B cell (primary cell): ENCODE data around the gene HS6ST2. TPM values are rescaled to one million over a fixed set of nuclear protein-coding genes. Genes with fewer than 3 reads are reported as not detected.

ENCODE experiments used
- ATAC-seq: fragments of 200-7000 bp; cut with Tn5 transposase; one replicate; pipeline ENCODE4 v1.10.0; 2021; ENCODE audit warnings: low read depth, mild to moderate bottlenecking, moderate number of reproducible peaks, moderate library complexity
- CTCF ChIA-PET: fragments of 350-600 bp; sonication (Branson Sonifier 250); formaldehyde crosslinking; loops from one replicate; lab custom pipeline; 2021; ENCODE audit warnings: antibody characterized with exemption, inconsistent platforms; lab: Charles Lee
- POLR2A ChIA-PET: fragments of 350-600 bp; sonication (Branson Sonifier 250); formaldehyde crosslinking; loops from one replicate; lab custom pipeline; 2021; ENCODE audit warnings: antibody characterized with exemption; lab: Charles Lee
- DNase-seq: peaks from one replicate; pipeline ENCODE4 v3.0.0; 2013
- H2AFZ ChIP-seq: 2 replicates; pipeline ENCODE4 v1.6.1; 2012; ENCODE audit warnings: mild to moderate bottlenecking, low read depth, low read length; ENCODE audit not compliant: insufficient read depth, poor library complexity, severe bottlenecking
- H3K27ac ChIP-seq, 2 donors: 1 replicate in 1 of 2; 2 replicates in 1 of 2; pipeline ENCODE4 v1.5.1; 2012 to 2013; ENCODE audit warnings: low read length in 2 of 2, mild to moderate bottlenecking in 2 of 2, moderate library complexity in 1 of 2
- H3K27me3 ChIP-seq, 4 experiments: fragments of 200-600 bp in 1 of 4; sonication (generic) in 1 of 4; replicated peaks in 1 of 4; 1 replicate in 2 of 4; 2 replicates in 2 of 4; pipeline versions ENCODE4 v1.6.1 to v1.7.0; 2013 to 2016; ENCODE audit warnings: low read length in 3 of 4, mild to moderate bottlenecking in 2 of 4, mixed read lengths in 1 of 4, moderate library complexity in 1 of 4; ENCODE audit not compliant: insufficient read depth in 4 of 4, control insufficient read depth in 3 of 4; ENCODE audit errors: control extremely low read depth in 1 of 4
- H3K36me3 ChIP-seq, 2 experiments: replicated peaks in 1 of 2; 1 replicate in 1 of 2; 2 replicates in 1 of 2; pipeline versions ENCODE4 v1.6.1 to v1.7.1; 2013; ENCODE audit warnings: low read length in 1 of 2; ENCODE audit not compliant: insufficient read depth in 2 of 2, control insufficient read depth in 1 of 2; ENCODE audit errors: control extremely low read depth in 1 of 2, extremely low read depth in 1 of 2
- H3K4me1 ChIP-seq, 2 donors: fragments of 200-600 bp in 1 of 2; sonication (generic) in 1 of 2; 1 replicate in 1 of 2; 2 replicates in 1 of 2; pipeline versions ENCODE4 v1.5.1 to v1.6.1; 2013 to 2017; ENCODE audit warnings: low read length in 2 of 2; ENCODE audit not compliant: control insufficient read depth in 2 of 2, insufficient read depth in 2 of 2
- H3K4me2 ChIP-seq: replicated peaks from 2 replicates; pipeline ENCODE3; 2012; ENCODE audit warnings: mild to moderate bottlenecking, low read depth, low read length; ENCODE audit not compliant: poor library complexity, severe bottlenecking
- H3K4me3 ChIP-seq, 5 experiments: fragments of 200-600 bp in 1 of 5; sonication (generic) in 1 of 5; 1 replicate in 3 of 5; 2 replicates in 2 of 5; pipeline versions ENCODE4 v1.5.1 to v1.7.0; 2011 to 2016; ENCODE audit warnings: low read length in 4 of 5, mild to moderate bottlenecking in 4 of 5, low read depth in 2 of 5, control low read depth in 1 of 5, moderate library complexity in 1 of 5; ENCODE audit not compliant: insufficient read depth in 1 of 5; ENCODE audit errors: control extremely low read depth in 1 of 5, extremely low read depth in 1 of 5
- H3K79me2 ChIP-seq: fragments of 200-600 bp; sonication (generic); one replicate; pipeline ENCODE4 v1.6.0; 2016; ENCODE audit warnings: low read length; ENCODE audit not compliant: control insufficient read depth, insufficient read depth
- H3K9ac ChIP-seq: fragments of 200-600 bp; sonication (generic); 2 replicates; pipeline ENCODE4 v1.6.1; 2017; ENCODE audit warnings: mild to moderate bottlenecking, low read length, moderate library complexity
- H3K9me3 ChIP-seq, 3 donors: one replicate each; pipeline versions ENCODE4 v1.6.1 to v1.7.1; 2013; ENCODE audit warnings: low read length in 2 of 3; ENCODE audit not compliant: control insufficient read depth in 2 of 3, insufficient read depth in 1 of 3; ENCODE audit errors: control extremely low read depth in 1 of 3
- H4K20me1 ChIP-seq: 2 replicates; pipeline ENCODE4 v1.6.0; 2012; ENCODE audit warnings: mild to moderate bottlenecking, low read length; ENCODE audit not compliant: insufficient read depth, control insufficient read depth, poor library complexity, severe bottlenecking
- H3K27ac Mint-ChIP-seq: one replicate; pipeline ENCODE4 v1.8.0; 2021; ENCODE audit warnings: mixed read lengths
- H3K27me3 Mint-ChIP-seq: one replicate; pipeline ENCODE4 v1.8.0; 2021; ENCODE audit warnings: mixed read lengths
- H3K4me1 Mint-ChIP-seq: one replicate; pipeline ENCODE4 v1.8.0; 2021; ENCODE audit warnings: mixed read lengths
- H3K4me3 Mint-ChIP-seq: one replicate; pipeline ENCODE4 v1.8.0; 2021; ENCODE audit warnings: mixed read lengths
- H3K9me3 Mint-ChIP-seq: one replicate; pipeline ENCODE4 v1.8.0; 2022; ENCODE audit warnings: mixed read lengths; ENCODE audit not compliant: insufficient read depth
- CTCF ChIP-seq: fragments of 200-600 bp; IDR thresholded peaks from one replicate; pipeline ENCODE4 v1.8.0; 2022; ENCODE audit warnings: antibody characterized with exemption, mild to moderate bottlenecking
- EZH2 ChIP-seq: IDR thresholded peaks from 2 replicates; pipeline ENCODE4 v1.6.1; 2012; ENCODE audit warnings: borderline replicate concordance, low read depth, mild to moderate bottlenecking, moderate library complexity, low read length; ENCODE audit not compliant: insufficient read depth, poor library complexity, severe bottlenecking
- WGBS: methylation state at CpG from one replicate; pipeline ENCODE4 v1.1.5; 2013; ENCODE audit warnings: missing lambda C conversion rate; ENCODE audit not compliant: insufficient coverage; 5-methylcytosine and 5-hydroxymethylcytosine counted together
- intact Hi-C: fragments of 100-400 bp; cut with micrococcal nuclease; formaldehyde crosslinking; loops from one replicate; pipeline ENCODE4 v1.10.0; 2022
- polyA plus RNA-seq: library from polyadenylated mRNA; depleted of rRNA; stranded (reverse); fragments of >200 nt; gene quantifications from 2 replicates; pipeline ENCODE4 v1.2.3, GENCODE V29; 2012
- total RNA-seq, 2 donors: library from RNA; stranded (reverse); fragments of 120-200 nt in 1 of 2; gene quantifications; 1 replicate in 1 of 2; 2 replicates in 1 of 2; pipeline versions ENCODE4 v1.2.3 to v1.2.4, GENCODE V29; 2013 to 2022

HS6ST2 gene
- total and polyA plus RNA-seq, 2 donors (not counting 1 experiment from before 2014, with no cell fraction given), result not detected

GRCh38 chrX:132968296-132968949, 10.0 kb upstream of the HS6ST2 start:
- Mint-ChIP-seq H3K9me3 (no peaks in the 10 kb centered on the region), H3K27ac (no peak overlapping the region), H3K4me1 (no peaks in the 10 kb centered on the region), H3K27me3 (peaks cover 2% of the 10 kb centered on the region), H3K4me3 (no peak overlapping the region)
- H2AFZ ChIP-seq, result no peak overlapping the region
- no peak for TF ChIP-seq EZH2
- no peak for TF ChIP-seq CTCF
- no peak overlapping the region for H3K4me2 ChIP-seq
- peaks cover 0 to 4% (median 0%) of the 10 kb centered on the region in 4 experiments for H3K27me3 ChIP-seq
- no peaks in the 10 kb centered on the region for H3K9me3 ChIP-seq
- WGBS, result 56% methylated on average over 3 of the region's 6 CpGs
- CTCF ChIA-PET, result no interaction called here
- H3K79me2 ChIP-seq, result no peaks in the 10 kb centered on the region
- H3K4me3 ChIP-seq, result no peak overlapping the region
- ATAC-seq (no peak), DNase-seq (no peak)
- no peaks in the 10 kb centered on the region for H3K36me3 ChIP-seq
- intact Hi-C loops, result no loop called here
- POLR2A ChIA-PET, result no interaction called here
- no peaks in the 10 kb centered on the region for H3K4me1 ChIP-seq
- H3K9ac ChIP-seq, result no peak overlapping the region
- no peak overlapping the region for H3K27ac ChIP-seq
- H4K20me1 ChIP-seq, result no peaks in the 10 kb centered on the region

- DNase-seq (no peak), ATAC-seq (no peak)
- ChIA-PET CTCF (no interaction called here), POLR2A (no interaction called here)
- Histone ChIP-seq H4K20me1 (no peaks in the 10 kb centered on the region), H3K27ac (no peak overlapping the region), H3K79me2 (no peaks in the 10 kb centered on the region), H3K36me3 (no peaks in the 10 kb centered on the region), H3K4me2 (no peak overlapping the region), H3K4me3 (no peak overlapping the region), H3K27me3 (peaks cover 0 to 4% (median 0%) of the 10 kb centered on the region in 4 experiments), H2AFZ (no peak overlapping the region), H3K4me1 (no peaks in the 10 kb centered on the region), H3K9me3 (no peaks in the 10 kb centered on the region), H3K9ac (no peak overlapping the region)
- WGBS, result no CpG with 5 or more reads among the region's 3 CpGs
- H3K4me1 Mint-ChIP-seq, result no peaks in the 10 kb centered on the region
- H3K9me3 Mint-ChIP-seq, result no peaks in the 10 kb centered on the region
- H3K27me3 Mint-ChIP-seq, result peaks cover 2% of the 10 kb centered on the region
- no peak for TF ChIP-seq EZH2
- TF ChIP-seq CTCF, result no peak
- no peak overlapping the region for H3K4me3 Mint-ChIP-seq
- no peak overlapping the region for H3K27ac Mint-ChIP-seq
- intact Hi-C loops, result no loop called here
These were observed 8.6 kb upstream of the HS6ST2 start for GRCh38 chrX:132967049-132967448.
